K562 (cell line): ENCODE results near the gene KMT2D. TPM values are rescaled to one million over a fixed set of nuclear protein-coding genes. Genes with fewer than 3 reads are reported as not detected.

Source experiments
- MCM7 ChIP-seq, 2 experiments: fragments of 450-650 bp; IDR thresholded peaks; 2 replicates each; pipeline ENCODE4 v1.6.1; 2016 to 2018
- MYNN ChIP-seq, 2 experiments: sonication (generic); formaldehyde crosslinking in 1 of 2; IDR thresholded peaks; 2 replicates each; pipeline versions ENCODE4 v1.5.0 to v1.6.1; 2016 to 2020; ENCODE audit warnings: antibody characterized with exemption in 1 of 2, missing genetic modification reagents in 1 of 2
- NFATC3 ChIP-seq: fragments of 450-650 bp; IDR thresholded peaks from 2 replicates; pipeline ENCODE4 v1.6.1; 2017; ENCODE audit warnings: mild to moderate bottlenecking
- SMAD3 ChIP-seq: fragments of 450-650 bp; formaldehyde crosslinking; conservative IDR thresholded peaks from 2 replicates; pipeline ENCODE4 v1.4.0; 2020; ENCODE audit warnings: mild to moderate bottlenecking
- SNIP1 ChIP-seq: fragments of 450-650 bp; IDR thresholded peaks from 2 replicates; pipeline ENCODE4 v1.7.1; 2017; ENCODE audit warnings: low read depth, mild to moderate bottlenecking
- ZNF175 ChIP-seq: fragments of 200-800 bp; sonication (Bioruptor generic); IDR thresholded peaks from 2 replicates; pipeline ENCODE4 v1.6.1; 2016; ENCODE audit warnings: low read depth, mild to moderate bottlenecking, missing genetic modification characterization, missing compliant biosample characterization
- ZNF224 ChIP-seq: sonication (generic); formaldehyde crosslinking; IDR thresholded peaks from 2 replicates; pipeline ENCODE4 v1.8.0; 2022; ENCODE audit warnings: mild to moderate bottlenecking, missing genetic modification reagents
- ZNF354B ChIP-seq: fragments of 250-450 bp; sonication (Bioruptor Pico); IDR thresholded peaks from 2 replicates; pipeline ENCODE4 v1.4.0; 2020
- ZNF778 ChIP-seq: fragments of 450-650 bp; formaldehyde crosslinking; IDR thresholded peaks from 2 replicates; pipeline ENCODE4 v1.4.0; 2020; ENCODE audit warnings: mild to moderate bottlenecking, moderate library complexity
- polyA plus RNA-seq, 8 experiments: library from polyadenylated mRNA; depleted of rRNA in 4 of 8; stranded (reverse) in 5 of 8; unstranded in 3 of 8; fragments of >200 nt; fragmentation: Nextera tagmentation in 2 of 8; fragmentation: Illumina TruSeq in 1 of 8; extraction: Ambion mirVana in 2 of 8; extraction: Trizol in 1 of 8; gene quantifications; 2 replicates each; pipeline versions ENCODE4 v1.2.1 to v1.2.3, GENCODE V29; 2011 to 2014; ENCODE audit warnings: inconsistent platforms in 1 of 8, missing spikeins in 1 of 8
- total RNA-seq, 7 experiments: library from RNA; depleted of rRNA in 6 of 7; stranded (reverse); fragments of >200 nt in 6 of 7; fragmentation: Illumina TruSeq in 2 of 7; extraction: Trizol in 2 of 7; gene quantifications; 2 replicates each; pipeline versions ENCODE4 v1.2.1 to v1.2.3, GENCODE V29; 2011 to 2021; ENCODE audit warnings: low replicate concordance in 1 of 7
- TF ChIP-seq, protein P1 (sequence below): sonication (generic); formaldehyde crosslinking; IDR thresholded peaks from 2 replicates; pipeline ENCODE4 v1.8.1; 2023; ENCODE audit warnings: missing genetic modification reagents, mild to moderate bottlenecking, borderline replicate concordance
- TF ChIP-seq, protein P2 (sequence below), 2 experiments: fragments of 450-650 bp; conservative IDR thresholded peaks; 2 replicates each; pipeline ENCODE4 v1.6.1; 2017; ENCODE audit warnings: mild to moderate bottlenecking in 2 of 2, moderate library complexity in 2 of 2
- TF ChIP-seq, protein P3 (sequence below): sonication (generic); formaldehyde crosslinking; IDR thresholded peaks from 2 replicates; pipeline ENCODE4 v1.8.0; 2023; ENCODE audit warnings: mild to moderate bottlenecking, missing genetic modification reagents
- TF ChIP-seq, protein P4 (sequence below): sonication (generic); formaldehyde crosslinking; IDR thresholded peaks from 2 replicates; pipeline ENCODE4 v1.8.0; 2023; ENCODE audit warnings: missing genetic modification reagents, mild to moderate bottlenecking, borderline replicate concordance

KMT2D gene
- total and polyA plus RNA-seq, 9 of the 15 experiments (the other 6 are each of a cell fraction or from before 2014, with no cell fraction given): 0.22 to 93.7 (median 13.7) TPM

DNA sequence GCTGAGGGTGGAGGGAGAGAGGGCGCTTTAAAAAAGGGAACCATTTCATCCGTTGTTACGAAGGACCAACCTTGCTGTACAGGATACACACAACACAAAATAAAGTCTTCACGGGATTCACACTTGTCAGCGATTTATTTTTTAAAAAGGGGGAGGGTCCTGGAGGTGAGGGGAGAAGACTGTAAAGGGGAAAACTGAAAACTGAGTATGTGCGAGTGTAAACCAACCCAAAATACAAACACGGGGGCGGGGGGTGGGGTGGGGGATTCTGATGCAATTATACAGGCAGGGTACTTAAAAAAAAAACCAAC, 41.5 kb downstream of the KMT2D start (continued):
- TF ChIP-seq, protein P1, sequence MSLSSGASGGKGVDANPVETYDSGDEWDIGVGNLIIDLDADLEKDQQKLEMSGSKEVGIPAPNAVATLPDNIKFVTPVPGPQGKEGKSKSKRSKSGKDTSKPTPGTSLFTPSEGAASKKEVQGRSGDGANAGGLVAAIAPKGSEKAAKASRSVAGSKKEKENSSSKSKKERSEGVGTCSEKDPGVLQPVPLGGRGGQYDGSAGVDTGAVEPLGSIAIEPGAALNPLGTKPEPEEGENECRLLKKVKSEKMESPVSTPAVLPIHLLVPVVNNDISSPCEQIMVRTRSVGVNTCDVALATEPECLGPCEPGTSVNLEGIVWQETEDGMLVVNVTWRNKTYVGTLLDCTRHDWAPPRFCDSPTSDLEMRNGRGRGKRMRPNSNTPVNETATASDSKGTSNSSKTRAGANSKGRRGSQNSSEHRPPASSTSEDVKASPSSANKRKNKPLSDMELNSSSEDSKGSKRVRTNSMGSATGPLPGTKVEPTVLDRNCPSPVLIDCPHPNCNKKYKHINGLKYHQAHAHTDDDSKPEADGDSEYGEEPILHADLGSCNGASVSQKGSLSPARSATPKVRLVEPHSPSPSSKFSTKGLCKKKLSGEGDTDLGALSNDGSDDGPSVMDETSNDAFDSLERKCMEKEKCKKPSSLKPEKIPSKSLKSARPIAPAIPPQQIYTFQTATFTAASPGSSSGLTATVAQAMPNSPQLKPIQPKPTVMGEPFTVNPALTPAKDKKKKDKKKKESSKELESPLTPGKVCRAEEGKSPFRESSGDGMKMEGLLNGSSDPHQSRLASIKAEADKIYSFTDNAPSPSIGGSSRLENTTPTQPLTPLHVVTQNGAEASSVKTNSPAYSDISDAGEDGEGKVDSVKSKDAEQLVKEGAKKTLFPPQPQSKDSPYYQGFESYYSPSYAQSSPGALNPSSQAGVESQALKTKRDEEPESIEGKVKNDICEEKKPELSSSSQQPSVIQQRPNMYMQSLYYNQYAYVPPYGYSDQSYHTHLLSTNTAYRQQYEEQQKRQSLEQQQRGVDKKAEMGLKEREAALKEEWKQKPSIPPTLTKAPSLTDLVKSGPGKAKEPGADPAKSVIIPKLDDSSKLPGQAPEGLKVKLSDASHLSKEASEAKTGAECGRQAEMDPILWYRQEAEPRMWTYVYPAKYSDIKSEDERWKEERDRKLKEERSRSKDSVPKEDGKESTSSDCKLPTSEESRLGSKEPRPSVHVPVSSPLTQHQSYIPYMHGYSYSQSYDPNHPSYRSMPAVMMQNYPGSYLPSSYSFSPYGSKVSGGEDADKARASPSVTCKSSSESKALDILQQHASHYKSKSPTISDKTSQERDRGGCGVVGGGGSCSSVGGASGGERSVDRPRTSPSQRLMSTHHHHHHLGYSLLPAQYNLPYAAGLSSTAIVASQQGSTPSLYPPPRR: no peak
- no peak for TF ChIP-seq SMAD3 (CRISPR knock-in tag)
- TF ChIP-seq, protein P2, sequence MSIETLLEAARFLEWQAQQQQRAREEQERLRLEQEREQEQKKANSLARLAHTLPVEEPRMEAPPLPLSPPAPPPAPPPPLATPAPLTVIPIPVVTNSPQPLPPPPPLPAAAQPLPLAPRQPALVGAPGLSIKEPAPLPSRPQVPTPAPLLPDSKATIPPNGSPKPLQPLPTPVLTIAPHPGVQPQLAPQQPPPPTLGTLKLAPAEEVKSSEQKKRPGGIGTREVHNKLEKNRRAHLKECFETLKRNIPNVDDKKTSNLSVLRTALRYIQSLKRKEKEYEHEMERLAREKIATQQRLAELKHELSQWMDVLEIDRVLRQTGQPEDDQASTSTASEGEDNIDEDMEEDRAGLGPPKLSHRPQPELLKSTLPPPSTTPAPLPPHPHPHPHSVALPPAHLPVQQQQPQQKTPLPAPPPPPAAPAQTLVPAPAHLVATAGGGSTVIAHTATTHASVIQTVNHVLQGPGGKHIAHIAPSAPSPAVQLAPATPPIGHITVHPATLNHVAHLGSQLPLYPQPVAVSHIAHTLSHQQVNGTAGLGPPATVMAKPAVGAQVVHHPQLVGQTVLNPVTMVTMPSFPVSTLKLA (conservative IDR thresholded peaks at IDR 0.05): no peak
- TF ChIP-seq MCM7 (IDR thresholded peaks at IDR 0.05): no peak
- TF ChIP-seq ZNF175 (CRISPR knock-in tag): peak; percentile 98
- no peak for TF ChIP-seq SNIP1
- no peak for TF ChIP-seq NFATC3
- TF ChIP-seq ZNF778 (CRISPR knock-in tag): no peak
- no peak for TF ChIP-seq MYNN (IDR thresholded peaks at IDR 0.05)
- TF ChIP-seq MYNN (CRISPR knock-in tag; IDR thresholded peaks at IDR 0.05): no peak
- TF ChIP-seq ZNF354B: no peak
- TF ChIP-seq ZNF224 (CRISPR knock-in tag): no peak
- TF ChIP-seq, protein P3, sequence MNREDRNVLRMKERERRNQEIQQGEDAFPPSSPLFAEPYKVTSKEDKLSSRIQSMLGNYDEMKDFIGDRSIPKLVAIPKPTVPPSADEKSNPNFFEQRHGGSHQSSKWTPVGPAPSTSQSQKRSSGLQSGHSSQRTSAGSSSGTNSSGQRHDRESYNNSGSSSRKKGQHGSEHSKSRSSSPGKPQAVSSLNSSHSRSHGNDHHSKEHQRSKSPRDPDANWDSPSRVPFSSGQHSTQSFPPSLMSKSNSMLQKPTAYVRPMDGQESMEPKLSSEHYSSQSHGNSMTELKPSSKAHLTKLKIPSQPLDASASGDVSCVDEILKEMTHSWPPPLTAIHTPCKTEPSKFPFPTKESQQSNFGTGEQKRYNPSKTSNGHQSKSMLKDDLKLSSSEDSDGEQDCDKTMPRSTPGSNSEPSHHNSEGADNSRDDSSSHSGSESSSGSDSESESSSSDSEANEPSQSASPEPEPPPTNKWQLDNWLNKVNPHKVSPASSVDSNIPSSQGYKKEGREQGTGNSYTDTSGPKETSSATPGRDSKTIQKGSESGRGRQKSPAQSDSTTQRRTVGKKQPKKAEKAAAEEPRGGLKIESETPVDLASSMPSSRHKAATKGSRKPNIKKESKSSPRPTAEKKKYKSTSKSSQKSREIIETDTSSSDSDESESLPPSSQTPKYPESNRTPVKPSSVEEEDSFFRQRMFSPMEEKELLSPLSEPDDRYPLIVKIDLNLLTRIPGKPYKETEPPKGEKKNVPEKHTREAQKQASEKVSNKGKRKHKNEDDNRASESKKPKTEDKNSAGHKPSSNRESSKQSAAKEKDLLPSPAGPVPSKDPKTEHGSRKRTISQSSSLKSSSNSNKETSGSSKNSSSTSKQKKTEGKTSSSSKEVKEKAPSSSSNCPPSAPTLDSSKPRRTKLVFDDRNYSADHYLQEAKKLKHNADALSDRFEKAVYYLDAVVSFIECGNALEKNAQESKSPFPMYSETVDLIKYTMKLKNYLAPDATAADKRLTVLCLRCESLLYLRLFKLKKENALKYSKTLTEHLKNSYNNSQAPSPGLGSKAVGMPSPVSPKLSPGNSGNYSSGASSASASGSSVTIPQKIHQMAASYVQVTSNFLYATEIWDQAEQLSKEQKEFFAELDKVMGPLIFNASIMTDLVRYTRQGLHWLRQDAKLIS (CRISPR knock-in tag): no peak
- TF ChIP-seq, protein P4, sequence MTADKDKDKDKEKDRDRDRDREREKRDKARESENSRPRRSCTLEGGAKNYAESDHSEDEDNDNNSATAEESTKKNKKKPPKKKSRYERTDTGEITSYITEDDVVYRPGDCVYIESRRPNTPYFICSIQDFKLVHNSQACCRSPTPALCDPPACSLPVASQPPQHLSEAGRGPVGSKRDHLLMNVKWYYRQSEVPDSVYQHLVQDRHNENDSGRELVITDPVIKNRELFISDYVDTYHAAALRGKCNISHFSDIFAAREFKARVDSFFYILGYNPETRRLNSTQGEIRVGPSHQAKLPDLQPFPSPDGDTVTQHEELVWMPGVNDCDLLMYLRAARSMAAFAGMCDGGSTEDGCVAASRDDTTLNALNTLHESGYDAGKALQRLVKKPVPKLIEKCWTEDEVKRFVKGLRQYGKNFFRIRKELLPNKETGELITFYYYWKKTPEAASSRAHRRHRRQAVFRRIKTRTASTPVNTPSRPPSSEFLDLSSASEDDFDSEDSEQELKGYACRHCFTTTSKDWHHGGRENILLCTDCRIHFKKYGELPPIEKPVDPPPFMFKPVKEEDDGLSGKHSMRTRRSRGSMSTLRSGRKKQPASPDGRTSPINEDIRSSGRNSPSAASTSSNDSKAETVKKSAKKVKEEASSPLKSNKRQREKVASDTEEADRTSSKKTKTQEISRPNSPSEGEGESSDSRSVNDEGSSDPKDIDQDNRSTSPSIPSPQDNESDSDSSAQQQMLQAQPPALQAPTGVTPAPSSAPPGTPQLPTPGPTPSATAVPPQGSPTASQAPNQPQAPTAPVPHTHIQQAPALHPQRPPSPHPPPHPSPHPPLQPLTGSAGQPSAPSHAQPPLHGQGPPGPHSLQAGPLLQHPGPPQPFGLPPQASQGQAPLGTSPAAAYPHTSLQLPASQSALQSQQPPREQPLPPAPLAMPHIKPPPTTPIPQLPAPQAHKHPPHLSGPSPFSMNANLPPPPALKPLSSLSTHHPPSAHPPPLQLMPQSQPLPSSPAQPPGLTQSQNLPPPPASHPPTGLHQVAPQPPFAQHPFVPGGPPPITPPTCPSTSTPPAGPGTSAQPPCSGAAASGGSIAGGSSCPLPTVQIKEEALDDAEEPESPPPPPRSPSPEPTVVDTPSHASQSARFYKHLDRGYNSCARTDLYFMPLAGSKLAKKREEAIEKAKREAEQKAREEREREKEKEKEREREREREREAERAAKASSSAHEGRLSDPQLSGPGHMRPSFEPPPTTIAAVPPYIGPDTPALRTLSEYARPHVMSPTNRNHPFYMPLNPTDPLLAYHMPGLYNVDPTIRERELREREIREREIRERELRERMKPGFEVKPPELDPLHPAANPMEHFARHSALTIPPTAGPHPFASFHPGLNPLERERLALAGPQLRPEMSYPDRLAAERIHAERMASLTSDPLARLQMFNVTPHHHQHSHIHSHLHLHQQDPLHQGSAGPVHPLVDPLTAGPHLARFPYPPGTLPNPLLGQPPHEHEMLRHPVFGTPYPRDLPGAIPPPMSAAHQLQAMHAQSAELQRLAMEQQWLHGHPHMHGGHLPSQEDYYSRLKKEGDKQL (CRISPR knock-in tag): no peak
